HS-27A (cell line): ENCODE data around the gene ARHGAP44.

Experiments used
- DNase-seq: peaks from one replicate; pipeline ENCODE4 v3.0.0-alpha.2; 2012; ENCODE audit warnings: low read depth, missing footprints

The ARHGAP44 gene

DNA sequence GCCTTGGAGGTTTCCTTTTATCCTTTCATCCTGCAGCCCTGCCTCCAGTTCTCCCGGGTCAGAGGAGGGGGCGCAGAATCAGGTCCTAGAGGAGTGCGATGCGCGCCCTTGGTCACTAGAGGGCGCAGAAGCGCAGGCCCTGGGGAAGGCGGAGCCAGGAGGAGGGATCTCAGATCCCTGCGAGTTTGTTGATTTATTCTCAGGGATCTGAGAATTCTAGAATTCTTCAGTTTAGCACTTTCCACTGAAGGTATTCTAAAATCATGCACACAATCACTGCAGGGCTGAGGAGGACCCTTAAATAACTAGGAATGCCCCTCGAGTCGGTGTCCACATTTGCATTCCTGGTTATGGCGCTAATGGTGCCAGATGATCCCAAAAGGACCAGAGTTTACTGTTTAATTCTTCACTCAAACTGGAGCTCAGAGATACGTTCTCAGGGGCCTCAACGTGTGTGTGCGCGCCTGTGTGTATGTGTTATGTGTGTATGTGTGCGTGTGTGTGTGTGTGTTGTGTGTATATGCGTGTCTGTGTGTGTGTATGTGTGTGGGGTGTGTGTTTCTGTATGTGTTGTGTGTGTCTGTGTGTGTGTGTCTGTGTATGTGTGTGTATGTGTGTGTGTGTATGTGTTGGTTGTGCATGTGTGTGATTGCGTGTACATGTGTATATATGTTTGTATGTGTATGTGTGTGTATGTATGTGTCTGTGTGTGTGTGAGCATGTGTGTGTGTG lies 235.4 kb downstream of the ARHGAP44 start:
- DNase-seq, result peak; percentile 46

DNA sequence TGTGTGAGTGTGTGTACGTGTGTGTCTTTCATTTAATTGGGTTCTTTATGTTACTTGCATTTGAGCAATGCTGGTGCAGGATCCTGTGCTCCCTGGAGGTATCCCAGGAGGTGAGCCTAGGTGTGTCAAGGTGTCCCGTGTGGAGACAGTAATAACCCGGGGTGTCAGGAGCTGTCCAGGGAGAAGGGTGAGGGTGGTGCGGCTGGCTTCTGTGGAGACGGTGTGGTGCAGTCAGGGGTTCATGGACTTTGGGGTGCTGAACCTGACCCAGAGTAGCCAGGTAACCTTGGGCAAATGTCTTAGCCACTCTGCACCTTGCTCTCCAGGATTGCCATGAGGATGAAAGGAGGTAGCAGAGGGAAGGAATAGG lies 235.9 kb downstream of the ARHGAP44 start:
- no peak for DNase-seq

DNA sequence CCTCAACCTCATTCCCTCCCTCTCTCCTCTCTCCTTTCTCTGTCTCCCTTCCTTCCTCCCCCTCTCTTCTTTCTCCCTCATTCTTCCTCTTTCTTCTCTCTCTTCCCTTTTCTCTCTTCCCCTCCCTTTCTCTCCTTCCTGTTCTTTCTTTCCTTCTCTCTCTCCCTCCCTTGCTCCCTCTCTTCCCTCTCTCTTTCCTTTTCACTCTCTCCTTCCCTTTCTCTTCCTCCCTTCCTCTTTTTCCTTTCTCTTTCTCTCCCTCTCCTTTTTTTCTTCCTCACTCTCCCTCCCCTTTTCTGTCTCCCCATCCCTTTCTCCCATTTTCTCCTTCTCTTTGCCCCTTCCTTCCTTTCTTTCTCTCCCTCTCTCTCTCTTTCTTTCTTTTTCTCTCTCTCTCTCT lies 236.4 kb downstream of the ARHGAP44 start:
- DNase-seq, result no peak

DNA sequence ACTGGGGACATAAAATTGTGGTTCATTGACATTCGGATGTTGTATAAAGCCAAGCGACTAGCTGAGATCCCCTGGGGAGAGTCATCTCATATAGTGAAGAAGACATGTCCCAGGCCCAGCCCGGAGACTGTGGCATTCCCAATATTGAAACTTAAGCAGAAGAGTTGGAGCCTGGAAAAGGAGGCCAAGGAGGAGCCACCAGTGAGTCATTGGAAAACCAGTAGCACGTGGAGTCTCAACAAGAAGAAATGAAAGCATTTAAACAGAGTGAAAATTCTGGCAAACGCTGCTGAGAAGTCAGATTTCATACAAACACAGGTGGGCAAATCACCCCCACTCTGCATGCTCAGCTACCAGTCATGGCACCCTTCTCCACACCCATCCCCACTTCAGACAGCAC lies 237.9 kb downstream of the ARHGAP44 start:
- DNase-seq, result no peak

DNA sequence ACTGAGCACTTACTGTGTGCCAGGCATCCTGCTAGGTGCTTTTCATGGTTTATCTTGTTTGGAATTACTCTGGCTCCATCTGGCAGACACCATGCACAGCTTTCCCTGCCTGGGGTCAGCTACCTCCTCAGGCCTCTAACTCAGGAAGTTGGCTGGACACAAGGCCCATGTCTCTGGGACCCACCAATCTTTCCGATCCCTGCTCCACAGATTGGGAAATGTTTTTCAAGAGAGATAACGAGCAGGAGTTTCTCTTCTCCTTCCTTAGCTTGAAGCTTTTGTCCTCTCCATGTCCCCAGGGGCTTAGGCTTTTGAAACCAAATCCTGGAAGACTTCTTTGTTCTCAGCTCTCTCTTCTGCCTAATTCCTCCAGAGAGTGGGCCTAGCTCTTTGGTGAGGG lies 240.0 kb downstream of the ARHGAP44 start:
- no peak for DNase-seq

DNA sequence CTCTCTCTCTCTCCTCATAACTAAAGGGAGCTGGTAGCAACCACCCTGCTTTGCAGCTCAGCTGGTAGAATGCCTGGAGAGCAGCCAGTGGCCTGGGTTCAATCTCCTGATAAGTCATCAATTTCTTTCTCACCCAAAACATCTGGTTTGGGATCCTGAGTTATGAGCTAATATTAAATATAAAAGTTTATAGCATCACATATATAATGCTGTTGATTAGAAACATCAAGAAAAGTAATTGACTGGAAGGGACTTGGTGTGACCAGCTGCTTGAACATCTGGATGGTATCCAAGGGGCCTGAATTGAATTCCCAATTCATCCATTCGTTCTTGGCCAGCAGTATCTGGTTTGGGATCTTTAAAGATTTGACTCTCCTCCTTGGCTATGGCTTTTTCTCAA lies 240.8 kb downstream of the ARHGAP44 start:
- no peak for DNase-seq

DNA sequence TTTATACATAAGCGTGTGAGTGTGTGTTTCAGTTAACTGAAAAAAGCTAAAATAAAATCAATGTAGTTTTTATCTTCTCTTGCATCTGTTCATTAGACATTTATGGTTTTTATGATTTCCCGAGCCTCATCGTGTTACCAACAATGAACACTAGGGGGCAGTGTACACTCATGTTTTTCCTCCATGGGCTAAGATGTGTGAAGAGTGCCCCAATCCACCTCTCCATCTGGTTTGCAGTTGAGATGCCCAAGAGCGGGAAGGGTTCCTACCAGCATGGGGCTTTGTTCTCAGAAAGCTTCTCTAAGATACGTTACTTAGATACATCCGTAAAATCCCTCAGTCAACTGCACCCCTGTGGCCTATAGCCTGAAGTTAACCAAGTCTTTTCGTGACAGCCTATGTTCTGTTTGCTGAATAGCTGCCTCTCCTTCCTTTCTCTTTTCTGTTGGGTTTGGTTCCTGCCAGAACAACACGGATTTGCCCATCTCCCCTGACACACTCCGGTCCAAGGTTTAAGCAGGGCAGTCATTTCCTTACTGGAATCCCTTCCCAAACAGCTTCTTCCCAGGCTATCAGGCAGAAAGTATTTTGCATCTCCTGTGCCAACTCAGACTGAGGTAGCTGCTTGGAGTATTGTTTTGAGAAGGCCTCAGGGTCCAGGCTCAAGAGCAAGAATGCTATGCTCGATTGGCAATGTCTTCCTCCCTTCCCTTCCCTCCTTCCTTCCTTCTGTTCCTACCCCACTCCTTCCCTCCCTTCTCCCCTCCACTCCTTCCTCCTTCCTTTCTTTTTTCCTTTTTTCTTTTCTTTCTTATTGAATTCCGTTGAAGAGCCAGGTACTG lies 241.4 kb downstream of the ARHGAP44 start:
- DNase-seq, result peak; percentile 23

DNA sequence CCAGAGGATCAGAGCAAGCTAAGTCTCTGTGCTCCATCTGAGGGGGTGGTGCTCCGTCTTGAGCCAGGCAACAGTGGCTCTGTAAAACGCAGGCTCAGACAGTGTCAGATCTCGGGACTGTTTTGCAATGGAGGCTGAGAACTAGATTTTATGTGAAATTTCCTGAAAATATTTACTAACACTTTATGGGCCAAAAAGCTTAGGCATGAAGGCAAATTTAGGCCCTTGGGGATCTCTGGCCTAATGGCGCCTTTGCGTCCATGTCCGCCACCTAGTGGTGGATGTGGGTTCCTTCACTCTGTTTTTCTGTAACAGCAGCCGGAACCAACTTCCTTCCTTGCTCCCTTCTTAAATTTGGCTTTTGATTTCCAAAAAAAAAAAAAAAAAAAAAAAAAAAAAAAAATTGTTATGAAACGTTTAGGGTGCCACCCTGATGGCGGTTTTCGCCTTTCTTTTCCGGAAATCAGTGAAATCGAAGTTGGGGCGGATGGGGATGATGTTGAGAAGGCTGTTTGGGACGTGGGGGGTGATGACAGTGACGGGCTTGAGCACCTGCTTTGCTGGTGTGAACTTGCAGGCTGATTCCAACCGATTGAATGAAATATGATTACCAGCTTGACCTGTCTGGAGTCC lies 242.5 kb downstream of the ARHGAP44 start:
- DNase-seq, result peak; percentile 45

DNA sequence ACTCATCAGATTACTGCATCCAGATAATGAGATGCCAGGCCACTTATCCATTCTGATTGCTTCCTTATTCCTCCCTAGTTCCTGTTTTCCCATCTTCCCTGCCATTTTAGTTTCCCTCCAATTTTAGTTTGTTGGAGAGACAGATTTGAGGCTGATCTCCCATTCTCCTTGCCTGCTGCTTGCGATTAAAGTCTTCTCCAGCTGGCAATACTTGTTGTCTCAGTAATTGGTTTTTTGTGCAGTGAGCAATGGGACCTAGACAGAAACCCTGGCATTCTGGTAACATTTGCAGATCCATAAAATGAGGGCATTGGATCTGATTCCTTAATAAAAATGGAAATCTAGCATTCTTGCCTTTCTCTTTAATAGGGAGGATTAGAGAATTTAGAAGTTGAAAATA lies 246.1 kb downstream of the ARHGAP44 start:
- DNase-seq, result no peak

DNA sequence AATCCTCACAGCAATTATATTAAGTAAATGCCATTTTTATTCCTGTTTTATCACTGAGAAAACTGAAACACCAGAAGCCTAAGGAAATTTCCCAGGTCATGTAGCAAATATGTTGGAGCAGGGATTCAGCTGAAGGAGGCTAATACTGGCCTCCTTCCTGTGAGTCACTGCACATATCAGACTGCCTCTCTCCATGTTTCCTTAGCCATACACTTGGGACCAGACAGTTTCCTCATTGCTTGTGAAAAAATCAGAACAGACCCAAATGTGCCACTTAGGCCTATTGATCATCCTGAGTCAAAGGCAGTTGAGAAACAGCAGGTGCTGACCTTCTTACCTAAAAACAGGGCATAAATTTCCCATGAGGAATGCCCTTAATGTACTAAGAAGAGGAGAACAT lies 247.5 kb downstream of the ARHGAP44 start:
- DNase-seq, result no peak

DNA sequence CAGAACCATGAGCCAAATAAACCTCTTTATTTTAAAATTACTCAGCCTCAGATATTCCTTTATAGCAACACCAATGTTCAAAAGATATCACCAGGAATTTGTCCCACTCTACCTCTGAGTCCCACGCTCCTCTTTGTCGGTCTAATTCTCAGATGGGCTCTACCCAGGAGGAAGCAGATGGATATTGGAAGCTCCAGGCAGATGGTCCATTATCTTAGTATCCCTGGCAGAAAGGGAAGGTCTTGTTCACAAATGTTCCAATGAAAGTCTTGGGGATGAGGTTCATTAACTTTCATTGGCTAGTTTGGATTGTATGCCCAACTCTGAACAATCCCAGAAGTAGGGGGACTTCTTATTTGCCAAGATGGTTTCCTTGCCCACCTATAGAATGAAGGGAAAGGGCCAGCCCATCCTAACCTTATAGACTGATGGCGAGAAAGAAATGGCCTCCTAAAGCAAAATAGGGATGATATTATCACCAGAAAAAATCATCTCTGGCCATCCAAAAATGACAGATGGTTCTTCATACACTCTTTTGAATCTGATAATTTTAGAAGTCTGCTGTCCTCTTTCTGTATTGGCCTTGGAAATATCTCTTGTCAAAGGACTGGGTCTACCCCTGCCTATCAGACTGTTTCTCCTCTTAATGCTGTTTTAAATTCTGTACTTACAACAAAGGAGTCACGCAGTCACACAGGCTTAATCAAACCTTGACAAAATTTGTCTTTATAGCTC lies 249.8 kb downstream of the ARHGAP44 start:
- DNase-seq, result no peak
